IPS DF 4.7 (cell line): ENCODE measurements around the gene MARCHF5.
"Not testable (repeated sequence)": the region's sequence is repeated elsewhere in the genome, so short reads cannot be mapped to it uniquely, and the experiment has no call there.

ENCODE experiments used
- DNase-seq: peaks from one replicate; pipeline ENCODE4 v3.0.0-alpha.2; 2013; ENCODE audit warnings: low spot score; ENCODE audit errors: extremely low read depth

Gene MARCHF5

GRCh38 chr10:92385831-92386230, 94.9 kb downstream of the MARCHF5 start:
- DNase-seq: no peak

DNA sequence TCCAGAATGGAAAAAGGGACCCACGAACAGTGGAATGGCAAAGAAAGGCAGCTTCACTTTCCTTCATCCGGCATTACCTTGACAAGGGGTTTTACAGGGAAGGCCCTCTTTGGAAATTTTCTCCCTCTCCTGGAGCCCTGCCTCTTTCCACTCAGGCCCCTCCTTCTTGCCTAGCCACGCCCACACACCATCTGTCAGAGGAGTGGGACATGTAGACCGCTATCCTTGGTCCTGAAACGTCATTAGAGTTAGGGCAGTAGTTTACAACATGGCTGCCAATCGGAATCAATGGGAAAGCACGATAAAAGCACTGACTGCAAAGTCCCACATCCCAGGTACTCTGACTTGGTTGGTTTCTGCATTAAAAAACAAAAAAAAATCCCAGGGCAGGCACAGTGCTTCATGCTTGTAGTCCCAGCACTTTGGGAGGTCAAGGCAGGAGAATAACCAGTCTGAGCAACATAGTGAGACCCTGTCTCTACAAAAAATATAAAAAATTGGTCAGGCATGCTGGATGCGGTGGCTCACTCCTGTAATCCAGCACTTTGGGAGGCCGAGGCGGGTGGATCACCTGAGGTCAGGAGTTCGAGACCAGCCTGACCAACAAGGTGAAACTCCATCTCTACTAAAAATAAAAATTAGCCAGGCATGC, 96.4 kb downstream of the MARCHF5 start:
- DNase-seq: peak; percentile 98

GRCh38 chr10:92393173-92393572, 102.2 kb downstream of the MARCHF5 start:
- not testable (repeated sequence) for DNase-seq

DNA sequence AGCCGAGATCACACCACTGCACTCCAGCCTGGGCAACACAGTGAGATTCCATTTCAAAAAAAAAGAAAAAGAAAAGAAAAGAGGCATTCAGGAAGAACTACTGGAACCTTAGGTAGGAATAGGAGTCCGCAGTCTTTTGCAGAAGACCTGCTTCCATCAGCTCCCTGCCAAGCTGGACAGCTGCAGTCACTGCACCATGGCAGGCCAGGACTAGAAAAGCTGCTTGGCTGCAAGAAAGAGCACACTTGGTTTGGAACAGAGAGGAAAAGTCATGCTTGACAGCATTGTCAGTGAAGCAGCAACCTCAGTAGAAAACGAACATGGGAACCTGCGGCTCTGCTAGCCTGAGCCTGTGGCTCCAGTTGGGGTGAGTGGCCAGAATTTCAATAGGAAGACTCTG, 104.3 kb downstream of the MARCHF5 start:
- no peak for DNase-seq

GRCh38 chr10:92402234-92402633, 111.3 kb downstream of the MARCHF5 start:
- not testable (repeated sequence) for DNase-seq
